Measurements from ENCODE around the gene PRLH. TPM values are rescaled to one million over a fixed set of nuclear protein-coding genes. Genes with fewer than 3 reads are reported as not detected.

Gene PRLH
- total and polyA plus RNA-seq, 2 donors (not counting 3 experiments of a cell fraction or from before 2014, with no cell fraction given) = not detected

DNA sequence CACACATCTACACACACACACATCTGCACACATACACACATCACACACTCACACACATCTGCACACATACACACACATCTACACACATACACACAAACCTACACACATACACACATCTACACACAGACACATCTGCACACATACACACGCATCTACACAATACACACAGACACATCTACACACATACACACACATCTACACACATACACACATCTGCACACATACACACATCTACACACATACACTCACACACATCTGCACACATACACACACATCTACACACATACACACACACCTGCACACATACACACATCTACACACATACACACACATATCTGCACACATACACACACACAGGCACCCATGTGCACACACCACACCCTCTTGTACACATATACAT lies 400 bp upstream of the PRLH start:
- H3K27me3 ChIP-seq (ENCODE audit: control insufficient read depth in 2 of 2, insufficient read depth in 2 of 2, low read length in 2 of 2) = no peaks in the 10 kb centered on the region
- ChIA-PET CTCF (interaction anchor here (1.3 to 1.4 kb wide), 2 partner anchors 53 to 95 kb away, joined by 3 to 8 read pairs; no protein-coding TSS in a partner anchor), POLR2A (no interaction called here)
- intact Hi-C loops (cut with micrococcal nuclease) (no loop called here), dilution Hi-C loops (cut with MboI; ENCODE audit: extremely low pct_ligation_motif_present, low sequenced_read_pairs) (no loop called here)
- H3K9me1 ChIP-seq (replicated peaks; ENCODE audit: control insufficient read depth, extremely low read depth, insufficient read depth, low read length) = no peaks in the 10 kb centered on the region
- no peak overlapping the region for H3K4me3 ChIP-seq (replicated peaks in 1 of 3; ENCODE audit: insufficient read depth in 1 of 3, low read depth in 1 of 3, low read length in 3 of 3)
- H2AFZ ChIP-seq (ENCODE audit: low read depth, low read length) = no peak overlapping the region
- H3K79me2 ChIP-seq (ENCODE audit: control insufficient read depth, insufficient read depth, low read length) = no peaks in the 10 kb centered on the region
- TF ChIP-seq, protein P1, sequence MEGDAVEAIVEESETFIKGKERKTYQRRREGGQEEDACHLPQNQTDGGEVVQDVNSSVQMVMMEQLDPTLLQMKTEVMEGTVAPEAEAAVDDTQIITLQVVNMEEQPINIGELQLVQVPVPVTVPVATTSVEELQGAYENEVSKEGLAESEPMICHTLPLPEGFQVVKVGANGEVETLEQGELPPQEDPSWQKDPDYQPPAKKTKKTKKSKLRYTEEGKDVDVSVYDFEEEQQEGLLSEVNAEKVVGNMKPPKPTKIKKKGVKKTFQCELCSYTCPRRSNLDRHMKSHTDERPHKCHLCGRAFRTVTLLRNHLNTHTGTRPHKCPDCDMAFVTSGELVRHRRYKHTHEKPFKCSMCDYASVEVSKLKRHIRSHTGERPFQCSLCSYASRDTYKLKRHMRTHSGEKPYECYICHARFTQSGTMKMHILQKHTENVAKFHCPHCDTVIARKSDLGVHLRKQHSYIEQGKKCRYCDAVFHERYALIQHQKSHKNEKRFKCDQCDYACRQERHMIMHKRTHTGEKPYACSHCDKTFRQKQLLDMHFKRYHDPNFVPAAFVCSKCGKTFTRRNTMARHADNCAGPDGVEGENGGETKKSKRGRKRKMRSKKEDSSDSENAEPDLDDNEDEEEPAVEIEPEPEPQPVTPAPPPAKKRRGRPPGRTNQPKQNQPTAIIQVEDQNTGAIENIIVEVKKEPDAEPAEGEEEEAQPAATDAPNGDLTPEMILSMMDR (IDR thresholded peaks at IDR 0.05; ENCODE audit: extremely low read depth in 1 of 2, insufficient read depth in 1 of 2, low read depth in 1 of 2, low read length in 2 of 2) = no peak
- no peak for TF ChIP-seq MYC (IDR thresholded peaks at IDR 0.05; ENCODE audit: low read depth, low read length)
- H4K20me1 ChIP-seq (replicated peaks; ENCODE audit: control insufficient read depth, extremely low read depth, insufficient read depth, low read length) = no peaks in the 10 kb centered on the region
- BruUV-seq (replicated peaks) = no TSS peak
- no peak overlapping the region for H3K4me2 ChIP-seq (ENCODE audit: insufficient read depth, low read length)
- DNase-seq (ENCODE audit: low read depth, low spot score) (no peak), FAIRE-seq (peak; percentile 26)
- no peak overlapping the region for H3K9ac ChIP-seq (replicated peaks; ENCODE audit: extremely low read depth, insufficient read depth, low read length)
- no peaks in the 10 kb centered on the region for H3K36me3 ChIP-seq (ENCODE audit: control insufficient read depth in 2 of 2, extremely low read depth in 1 of 2, insufficient read depth in 2 of 2, low read length in 2 of 2)
- H3K27ac ChIP-seq (ENCODE audit: insufficient read depth, low read depth, low read length) = no peak overlapping the region
- H3K4me1 ChIP-seq (ENCODE audit: control insufficient read depth, extremely low read depth, insufficient read depth, low read length) = no peaks in the 10 kb centered on the region
- no peaks in the 10 kb centered on the region for H3K9me3 ChIP-seq (replicated peaks; ENCODE audit: control insufficient read depth, insufficient read depth, low read length)

DNA sequence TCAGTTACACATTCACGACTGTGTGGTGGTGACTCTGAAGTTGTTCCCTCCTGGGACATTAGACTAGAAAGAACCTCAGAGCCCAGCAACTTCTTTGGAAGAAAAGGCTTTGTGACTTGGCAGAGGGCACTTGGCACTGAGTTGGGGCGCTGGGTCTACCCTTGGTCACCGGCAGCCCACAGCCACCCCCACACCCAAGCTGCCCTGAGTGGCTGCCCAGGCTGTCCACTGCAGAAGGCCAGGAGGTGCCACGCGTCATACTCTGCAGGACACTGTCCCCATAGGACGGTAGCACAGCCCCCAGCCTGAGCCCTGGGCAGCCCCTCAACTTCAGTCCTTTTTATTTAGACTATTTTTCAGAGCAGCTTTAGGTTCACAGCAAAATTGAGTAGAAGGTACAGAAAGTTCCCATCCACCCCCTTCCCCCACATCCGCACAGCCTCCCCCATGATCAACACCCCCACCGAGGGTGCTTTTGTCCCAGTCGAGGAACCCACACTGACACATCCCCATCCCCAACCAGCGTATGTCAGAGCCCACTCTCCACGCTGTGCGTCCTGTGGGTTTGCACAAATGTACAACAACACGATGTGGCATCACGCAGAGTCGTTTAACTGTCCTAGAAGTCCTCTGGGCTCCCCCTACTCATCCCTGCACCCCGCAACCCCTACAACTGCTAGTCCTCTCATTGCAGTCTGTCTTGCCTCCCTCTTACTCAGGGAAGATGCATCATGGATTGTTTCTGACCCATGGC lies 1.1 kb downstream of the PRLH start:
- Histone ChIP-seq H3K9ac (replicated peaks; ENCODE audit: extremely low read depth, insufficient read depth, low read length) (no peak overlapping the region), H3K4me1 (ENCODE audit: control insufficient read depth, extremely low read depth, insufficient read depth, low read length) (no peaks in the 10 kb centered on the region), H3K9me1 (replicated peaks; ENCODE audit: control insufficient read depth, extremely low read depth, insufficient read depth, low read length) (no peaks in the 10 kb centered on the region), H2AFZ (ENCODE audit: low read depth, low read length) (no peak overlapping the region), H3K27ac (ENCODE audit: insufficient read depth, low read depth, low read length) (no peak overlapping the region), H3K4me3 (replicated peaks in 1 of 3; ENCODE audit: insufficient read depth in 1 of 3, low read depth in 1 of 3, low read length in 3 of 3) (no peak overlapping the region), H3K4me2 (ENCODE audit: insufficient read depth, low read length) (no peak overlapping the region), H3K9me3 (replicated peaks; ENCODE audit: control insufficient read depth, insufficient read depth, low read length) (no peaks in the 10 kb centered on the region), H3K27me3 (ENCODE audit: control insufficient read depth in 2 of 2, insufficient read depth in 2 of 2, low read length in 2 of 2) (no peaks in the 10 kb centered on the region), H3K36me3 (ENCODE audit: control insufficient read depth in 2 of 2, extremely low read depth in 1 of 2, insufficient read depth in 2 of 2, low read length in 2 of 2) (no peaks in the 10 kb centered on the region), H3K79me2 (ENCODE audit: control insufficient read depth, insufficient read depth, low read length) (no peaks in the 10 kb centered on the region), H4K20me1 (replicated peaks; ENCODE audit: control insufficient read depth, extremely low read depth, insufficient read depth, low read length) (no peaks in the 10 kb centered on the region)
- dilution Hi-C loops (cut with MboI; ENCODE audit: extremely low pct_ligation_motif_present, low sequenced_read_pairs) = no loop called here
- no peak for FAIRE-seq
- intact Hi-C loops (cut with micrococcal nuclease) = no loop called here
- no TSS peak for BruUV-seq (replicated peaks)
- POLR2A ChIA-PET = no interaction called here
- CTCF ChIA-PET = interaction anchor here (0.9 to 1.5 kb wide), 4 partner anchors 55 to 157 kb away, joined by 3 to 4 read pairs (median 4); no protein-coding TSS in a partner anchor
- TF ChIP-seq POLR2A (IDR thresholded peaks at IDR 0.05; ENCODE audit: low read depth, low read length) (no peak), EZH2 (IDR thresholded peaks at IDR 0.05; ENCODE audit: borderline replicate concordance, low read depth, low read length, severe bottlenecking) (no peak), JUN (IDR thresholded peaks at IDR 0.05; ENCODE audit: borderline replicate concordance, insufficient read depth, insufficient read length, low read depth) (no peak), MYC (IDR thresholded peaks at IDR 0.05; ENCODE audit: low read depth, low read length) (no peak), POLR2AphosphoS5 (IDR thresholded peaks at IDR 0.05; ENCODE audit: insufficient read depth, low read depth, low read length) (no peak), FOS (IDR thresholded peaks at IDR 0.05; ENCODE audit: borderline replicate concordance, insufficient read depth, low read length) (no peak), GATA2 (IDR thresholded peaks at IDR 0.05; ENCODE audit: insufficient read depth, insufficient read length, low read depth, low read length) (no peak)
- TF ChIP-seq, protein P1 (IDR thresholded peaks at IDR 0.05; ENCODE audit: extremely low read depth in 1 of 2, insufficient read depth in 1 of 2, low read depth in 1 of 2, low read length in 2 of 2) = no peak
- TF ChIP-seq, protein P2, sequence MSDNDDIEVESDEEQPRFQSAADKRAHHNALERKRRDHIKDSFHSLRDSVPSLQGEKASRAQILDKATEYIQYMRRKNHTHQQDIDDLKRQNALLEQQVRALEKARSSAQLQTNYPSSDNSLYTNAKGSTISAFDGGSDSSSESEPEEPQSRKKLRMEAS (IDR thresholded peaks at IDR 0.05; ENCODE audit: insufficient read depth, insufficient read length) = no peak
- DNase-seq (ENCODE audit: low read depth, low spot score) = no peak

Measured in endothelial cell of umbilical vein (primary cell).